GM18861 (cell line): Measurements from ENCODE around the gene IGFN1.

Experiments
- ATAC-seq: cut with Tn5 transposase; IDR thresholded peaks from one replicate; pipeline ENCODE4 v1.9.1; 2021; ENCODE audit not compliant: unreplicated experiment

Gene IGFN1

GRCh38 chr1:201262963-201263608 is 72.5 kb downstream of the IGFN1 start:
- no peak for ATAC-seq

- ATAC-seq: no peak
Observed at GRCh38 chr1:201264072-201264471, 73.4 kb downstream of the IGFN1 start.

GRCh38 chr1:201264554-201264953 is 73.9 kb downstream of the IGFN1 start:
- no peak for ATAC-seq

- ATAC-seq: no peak
Observed at GRCh38 chr1:201265756-201266155, 75.1 kb downstream of the IGFN1 start.

- ATAC-seq: no peak
Observed at GRCh38 chr1:201266276-201266675, 75.7 kb downstream of the IGFN1 start.

- no peak for ATAC-seq
Observed at GRCh38 chr1:201266774-201267173, 76.2 kb downstream of the IGFN1 start.

GRCh38 chr1:201267481-201268229 is 77.0 kb downstream of the IGFN1 start:
- no peak for ATAC-seq

- ATAC-seq: no peak
Observed at GRCh38 chr1:201268604-201269151, 78.1 kb downstream of the IGFN1 start.

GRCh38 chr1:201269281-201269680 is 78.7 kb downstream of the IGFN1 start:
- no peak for ATAC-seq

- no peak for ATAC-seq
Observed at GRCh38 chr1:201269900-201270410, 79.3 kb downstream of the IGFN1 start.

- no peak for ATAC-seq
Observed at GRCh38 chr1:201270616-201271390, 80.2 kb downstream of the IGFN1 start.

- ATAC-seq: no peak
Observed at GRCh38 chr1:201272799-201273198, 82.2 kb downstream of the IGFN1 start.

GRCh38 chr1:201274616-201275252 is 84.1 kb downstream of the IGFN1 start:
- no peak for ATAC-seq

- no peak for ATAC-seq
Observed at GRCh38 chr1:201275253-201275666, 84.6 kb downstream of the IGFN1 start.

- ATAC-seq: no peak
Observed at GRCh38 chr1:201276891-201277290, 86.3 kb downstream of the IGFN1 start.

GRCh38 chr1:201277441-201277840 is 86.8 kb downstream of the IGFN1 start:
- ATAC-seq: no peak
